BE2C (cell line): ENCODE data around the gene ALOX5AP.

Experiments used
- DNase-seq: peaks from one replicate; pipeline ENCODE4 v3.0.0-alpha.2; 2020
- H3K27me3 ChIP-seq: fragments of 250-450 bp; sonication (Bioruptor Pico); 2 replicates; pipeline ENCODE4 v1.5.1; 2020; ENCODE audit warnings: mild to moderate bottlenecking
- H3K36me3 ChIP-seq: fragments of 250-450 bp; sonication (Bioruptor Pico); 2 replicates; pipeline ENCODE4 v1.5.1; 2020; ENCODE audit warnings: mild to moderate bottlenecking
- H3K4me1 ChIP-seq: fragments of 250-450 bp; sonication (Bioruptor Pico); 2 replicates; pipeline ENCODE4 v1.5.1; 2020
- H3K4me3 ChIP-seq: 2 replicates; pipeline ENCODE4 v1.5.1; 2011; ENCODE audit warnings: low read depth, low read length
- H3K9me3 ChIP-seq: fragments of 250-450 bp; sonication (Bioruptor Pico); 2 replicates; pipeline ENCODE4 v1.5.1; 2020
- CTCF ChIP-seq: IDR thresholded peaks from 2 replicates; pipeline ENCODE4 v1.5.1; 2012; ENCODE audit warnings: mild to moderate bottlenecking, low read depth, low read length

ALOX5AP gene

GRCh38 chr13:30696278-30697176 is 38.8 kb upstream of the ALOX5AP start:
- no peaks in the 10 kb centered on the region for H3K27me3 ChIP-seq
- H3K4me1 ChIP-seq, result peaks cover 11% of the 10 kb centered on the region
- no peak for DNase-seq

GRCh38 chr13:30697177-30697953 is 38.0 kb upstream of the ALOX5AP start:
- Histone ChIP-seq H3K36me3 (no peaks in the 10 kb centered on the region), H3K4me3 (peak overlapping the region; percentile 5; the same call in 1 of the 2 replicates), H3K4me1 (peaks cover 11% of the 10 kb centered on the region), H3K9me3 (no peaks in the 10 kb centered on the region), H3K27me3 (no peaks in the 10 kb centered on the region)
- no peak for TF ChIP-seq CTCF
- no peak for DNase-seq

More at GRCh38 chr13:30696278-30697176, 38.8 kb upstream of the ALOX5AP start:
- H3K4me3 ChIP-seq, result no peak overlapping the region
- no peaks in the 10 kb centered on the region for H3K9me3 ChIP-seq
- TF ChIP-seq CTCF, result no peak
- no peaks in the 10 kb centered on the region for H3K36me3 ChIP-seq

GRCh38 chr13:30697996-30698401 is 37.3 kb upstream of the ALOX5AP start:
- TF ChIP-seq CTCF, result no peak
- Histone ChIP-seq H3K27me3 (no peaks in the 10 kb centered on the region), H3K9me3 (no peaks in the 10 kb centered on the region), H3K4me1 (peaks cover 11% of the 10 kb centered on the region), H3K36me3 (no peaks in the 10 kb centered on the region), H3K4me3 (peak overlapping the region; percentile 5; the same call in 1 of the 2 replicates)
- DNase-seq, result peak; percentile 52

- Histone ChIP-seq H3K36me3 (no peaks in the 10 kb centered on the region), H3K4me1 (peaks cover 11% of the 10 kb centered on the region), H3K4me3 (no peak overlapping the region), H3K9me3 (no peaks in the 10 kb centered on the region), H3K27me3 (no peaks in the 10 kb centered on the region)
- DNase-seq, result no peak
- TF ChIP-seq CTCF, result no peak
Observed at GRCh38 chr13:30698488-30699005, 36.8 kb upstream of the ALOX5AP start.

GRCh38 chr13:30700364-30700763 is 35.0 kb upstream of the ALOX5AP start:
- TF ChIP-seq CTCF, result no peak
- Histone ChIP-seq H3K36me3 (no peaks in the 10 kb centered on the region), H3K27me3 (no peaks in the 10 kb centered on the region), H3K4me3 (no peak overlapping the region), H3K9me3 (no peaks in the 10 kb centered on the region), H3K4me1 (peaks cover 11% of the 10 kb centered on the region)
- DNase-seq, result no peak
